CD14-positive monocyte (primary cell): Measurements from ENCODE around the gene KLHL21. TPM values are rescaled to one million over a fixed set of nuclear protein-coding genes. Genes with fewer than 3 reads are reported as not detected.
A peak's percentile ranks its signal among the peaks of the same experiment; 100 is the strongest.

Experiments
- DNase-seq, 3 donors: peaks; one replicate each; pipeline ENCODE4 v3.0.0-alpha.2; 2011 to 2022
- H2AFZ ChIP-seq: 2 replicates; pipeline ENCODE4 v1.6.0; 2012; ENCODE audit warnings: mild to moderate bottlenecking, low read depth, low read length, inconsistent platforms; ENCODE audit not compliant: insufficient read depth, poor library complexity, severe bottlenecking
- H3K27ac ChIP-seq, 2 donors: 1 replicate in 1 of 2; 2 replicates in 1 of 2; pipeline ENCODE4 v1.5.1; 2012 to 2013; ENCODE audit warnings: low read length in 2 of 2, control low read depth in 1 of 2, inconsistent platforms in 1 of 2, low read depth in 1 of 2, mild to moderate bottlenecking in 1 of 2
- H3K27me3 ChIP-seq, 2 donors: one replicate each; pipeline versions ENCODE4 v1.6.0 to v1.6.1; 2011 to 2013; ENCODE audit warnings: low read length in 2 of 2; ENCODE audit not compliant: control insufficient read depth in 2 of 2, insufficient read depth in 2 of 2
- H3K36me3 ChIP-seq, 2 donors: replicated peaks in 1 of 2; 1 replicate in 1 of 2; 2 replicates in 1 of 2; pipeline versions ENCODE4 v1.5.1 to v1.6.1; 2012 to 2013; ENCODE audit warnings: low read length in 2 of 2, control low read depth in 1 of 2, inconsistent platforms in 1 of 2, mild to moderate bottlenecking in 1 of 2; ENCODE audit not compliant: insufficient read depth in 2 of 2, control insufficient read depth in 1 of 2
- H3K4me1 ChIP-seq, 2 donors: 1 replicate in 1 of 2; 2 replicates in 1 of 2; pipeline versions ENCODE4 v1.5.1 to v1.6.1; 2012 to 2013; ENCODE audit warnings: low read length in 2 of 2, control low read depth in 1 of 2, inconsistent platforms in 1 of 2, mild to moderate bottlenecking in 1 of 2, moderate library complexity in 1 of 2; ENCODE audit not compliant: insufficient read depth in 2 of 2, control insufficient read depth in 1 of 2
- H3K4me2 ChIP-seq: replicated peaks from 2 replicates; pipeline ENCODE3; 2012; ENCODE audit warnings: low read length, moderate library complexity, mild to moderate bottlenecking; ENCODE audit not compliant: poor library complexity, severe bottlenecking; ENCODE audit errors: extremely low read depth
- H3K4me3 ChIP-seq, 3 experiments: fragments of 200-600 bp in 1 of 3; sonication (generic) in 1 of 3; replicated peaks in 1 of 3; 1 replicate in 2 of 3; 2 replicates in 1 of 3; pipeline ENCODE4 v1.5.1; 2011 to 2013; ENCODE audit warnings: low read length in 3 of 3, mild to moderate bottlenecking in 3 of 3, control low read depth in 2 of 3, low read depth in 2 of 3, inconsistent platforms in 1 of 3, moderate library complexity in 1 of 3
- H3K79me2 ChIP-seq: 2 replicates; pipeline ENCODE4 v1.6.0; 2012; ENCODE audit warnings: mild to moderate bottlenecking, control low read depth, inconsistent platforms, low read length, moderate library complexity; ENCODE audit not compliant: insufficient read depth
- H3K9ac ChIP-seq: 2 replicates; pipeline ENCODE4 v1.6.0; 2017; ENCODE audit warnings: low read length, mild to moderate bottlenecking; ENCODE audit not compliant: insufficient read depth, poor library complexity, severe bottlenecking
- H3K9me3 ChIP-seq, 2 donors: replicated peaks in 1 of 2; 1 replicate in 1 of 2; 2 replicates in 1 of 2; pipeline versions ENCODE4 v1.5.1 to v1.6.1; 2012 to 2013; ENCODE audit warnings: low read length in 2 of 2, control low read depth in 1 of 2; ENCODE audit not compliant: control insufficient read depth in 1 of 2, insufficient read depth in 1 of 2
- H4K20me1 ChIP-seq: 2 replicates; pipeline ENCODE4 v1.6.0; 2012; ENCODE audit warnings: mild to moderate bottlenecking, low read length, control low read depth, moderate library complexity; ENCODE audit not compliant: insufficient read depth
- H3K27ac Mint-ChIP-seq, 7 donors: one replicate each; pipeline ENCODE4 v1.8.0; 2020; ENCODE audit warnings: mild to moderate bottlenecking in 7 of 7, mixed read lengths in 7 of 7, moderate library complexity in 6 of 7, inconsistent platforms in 2 of 7
- H3K27me3 Mint-ChIP-seq, 3 donors: one replicate each; pipeline ENCODE4 v1.8.0; 2021 to 2022; ENCODE audit warnings: low read depth in 3 of 3, mild to moderate bottlenecking in 3 of 3, mixed read lengths in 3 of 3, moderate library complexity in 3 of 3, inconsistent platforms in 1 of 3
- H3K36me3 Mint-ChIP-seq, 2 donors: one replicate each; pipeline ENCODE4 v1.8.0; 2020; ENCODE audit warnings: mixed read lengths in 2 of 2, inconsistent platforms in 1 of 2, mild to moderate bottlenecking in 1 of 2
- H3K4me1 Mint-ChIP-seq: one replicate; pipeline ENCODE4 v1.8.0; 2020; ENCODE audit warnings: mild to moderate bottlenecking, mixed read lengths
- H3K4me3 Mint-ChIP-seq, 2 donors: one replicate each; pipeline ENCODE4 v1.8.0; 2020; ENCODE audit warnings: mild to moderate bottlenecking in 2 of 2, mixed read lengths in 2 of 2, moderate library complexity in 1 of 2
- H3K9me3 Mint-ChIP-seq, 7 donors: one replicate each; pipeline ENCODE4 v1.8.0; 2020 to 2022; ENCODE audit warnings: mixed read lengths in 7 of 7, mild to moderate bottlenecking in 6 of 7, moderate library complexity in 6 of 7, inconsistent platforms in 2 of 7
- WGBS: methylation state at CpG from one replicate; pipeline ENCODE4 v1.1.5; 2013; ENCODE audit warnings: missing lambda C conversion rate; ENCODE audit not compliant: insufficient coverage; 5-methylcytosine and 5-hydroxymethylcytosine counted together
- intact Hi-C, 2 donors: fragments of 100-400 bp; cut with micrococcal nuclease; formaldehyde crosslinking; loops; one replicate each; pipeline versions ENCODE4 v1.15.0 to v1.15.1; 2023
- polyA plus RNA-seq, 3 donors: library from polyadenylated mRNA; depleted of rRNA in 1 of 3; unstranded in 2 of 3; stranded (reverse) in 1 of 3; fragments of 300-500 nt in 2 of 3; fragments of >200 nt in 1 of 3; fragmentation: Illumina TruSeq in 2 of 3; gene quantifications; 1 replicate in 2 of 3; 2 replicates in 1 of 3; pipeline ENCODE4 v1.2.3, GENCODE V29; 2012 to 2021
- TF ChIP-seq, protein P1 (sequence below): fragments of 200-600 bp; IDR thresholded peaks from one replicate; pipeline ENCODE4 v1.8.0; 2022; ENCODE audit warnings: antibody characterized with exemption, mild to moderate bottlenecking

The KLHL21 gene
- polyA plus RNA-seq, 3 donors, result 5.9 to 31.0 (median 7.3) TPM

DNA sequence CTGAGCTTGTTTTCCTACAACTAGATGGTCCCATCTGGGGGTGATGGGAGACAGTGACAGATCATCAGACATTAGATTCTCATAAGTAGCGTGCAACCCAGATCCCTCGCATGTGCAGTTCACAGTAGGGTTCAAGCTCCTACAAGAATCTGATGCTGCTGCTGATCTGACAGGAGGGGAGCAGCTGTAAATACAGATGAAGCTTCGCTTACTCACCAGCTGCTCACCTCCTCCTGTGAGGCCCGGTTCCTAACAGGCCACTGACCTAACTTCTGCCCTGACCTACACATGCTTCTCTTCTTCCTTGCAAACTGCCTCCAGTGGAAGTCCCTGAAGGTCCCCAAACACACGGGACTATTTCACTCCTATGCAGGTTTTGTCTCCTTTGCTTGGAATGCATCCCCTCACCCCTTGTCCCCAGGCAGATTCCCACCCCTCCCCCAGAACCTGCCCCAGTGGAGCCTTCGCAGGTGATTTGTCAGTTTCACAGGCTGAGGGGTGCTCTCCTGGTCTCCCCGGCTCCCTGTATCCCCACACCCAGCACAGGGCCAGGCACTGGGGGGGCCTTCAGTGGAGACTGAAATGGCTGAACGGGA, 28.5 kb downstream of the KLHL21 start:
- no peak overlapping the region for H3K4me2 ChIP-seq
- Mint-ChIP-seq H3K27ac (peak overlapping the region in 2 of 7 donors; percentile 30 to 45), H3K9me3 (peaks cover 0 to 8% (median 4%) of the 10 kb centered on the region in 7 donors), H3K36me3 (no peaks in the 10 kb centered on the region), H3K4me3 (no peak overlapping the region), H3K27me3 (peaks cover 7 to 11% (median 9%) of the 10 kb centered on the region in 3 donors), H3K4me1 (peaks cover 3% of the 10 kb centered on the region)
- WGBS, result 95% methylated on average over 6 of the region's 8 CpGs
- DNase-seq, result no peak
- H3K9me3 ChIP-seq, result peaks cover 0 to 9% of the 10 kb centered on the region in 2 donors
- peaks cover under 1 to 1% of the 10 kb centered on the region in 2 donors for H3K4me1 ChIP-seq
- no peaks in the 10 kb centered on the region for H4K20me1 ChIP-seq
- no peak overlapping the region for H2AFZ ChIP-seq
- TF ChIP-seq, protein P1, sequence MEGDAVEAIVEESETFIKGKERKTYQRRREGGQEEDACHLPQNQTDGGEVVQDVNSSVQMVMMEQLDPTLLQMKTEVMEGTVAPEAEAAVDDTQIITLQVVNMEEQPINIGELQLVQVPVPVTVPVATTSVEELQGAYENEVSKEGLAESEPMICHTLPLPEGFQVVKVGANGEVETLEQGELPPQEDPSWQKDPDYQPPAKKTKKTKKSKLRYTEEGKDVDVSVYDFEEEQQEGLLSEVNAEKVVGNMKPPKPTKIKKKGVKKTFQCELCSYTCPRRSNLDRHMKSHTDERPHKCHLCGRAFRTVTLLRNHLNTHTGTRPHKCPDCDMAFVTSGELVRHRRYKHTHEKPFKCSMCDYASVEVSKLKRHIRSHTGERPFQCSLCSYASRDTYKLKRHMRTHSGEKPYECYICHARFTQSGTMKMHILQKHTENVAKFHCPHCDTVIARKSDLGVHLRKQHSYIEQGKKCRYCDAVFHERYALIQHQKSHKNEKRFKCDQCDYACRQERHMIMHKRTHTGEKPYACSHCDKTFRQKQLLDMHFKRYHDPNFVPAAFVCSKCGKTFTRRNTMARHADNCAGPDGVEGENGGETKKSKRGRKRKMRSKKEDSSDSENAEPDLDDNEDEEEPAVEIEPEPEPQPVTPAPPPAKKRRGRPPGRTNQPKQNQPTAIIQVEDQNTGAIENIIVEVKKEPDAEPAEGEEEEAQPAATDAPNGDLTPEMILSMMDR, result no peak
- no peak overlapping the region for H3K27ac ChIP-seq
- no peaks in the 10 kb centered on the region for H3K27me3 ChIP-seq
- no peak overlapping the region for H3K9ac ChIP-seq
- H3K36me3 ChIP-seq, result no peaks in the 10 kb centered on the region
- H3K4me3 ChIP-seq, result no peak overlapping the region
- no peaks in the 10 kb centered on the region for H3K79me2 ChIP-seq
- intact Hi-C loops, result no loop called here

DNA sequence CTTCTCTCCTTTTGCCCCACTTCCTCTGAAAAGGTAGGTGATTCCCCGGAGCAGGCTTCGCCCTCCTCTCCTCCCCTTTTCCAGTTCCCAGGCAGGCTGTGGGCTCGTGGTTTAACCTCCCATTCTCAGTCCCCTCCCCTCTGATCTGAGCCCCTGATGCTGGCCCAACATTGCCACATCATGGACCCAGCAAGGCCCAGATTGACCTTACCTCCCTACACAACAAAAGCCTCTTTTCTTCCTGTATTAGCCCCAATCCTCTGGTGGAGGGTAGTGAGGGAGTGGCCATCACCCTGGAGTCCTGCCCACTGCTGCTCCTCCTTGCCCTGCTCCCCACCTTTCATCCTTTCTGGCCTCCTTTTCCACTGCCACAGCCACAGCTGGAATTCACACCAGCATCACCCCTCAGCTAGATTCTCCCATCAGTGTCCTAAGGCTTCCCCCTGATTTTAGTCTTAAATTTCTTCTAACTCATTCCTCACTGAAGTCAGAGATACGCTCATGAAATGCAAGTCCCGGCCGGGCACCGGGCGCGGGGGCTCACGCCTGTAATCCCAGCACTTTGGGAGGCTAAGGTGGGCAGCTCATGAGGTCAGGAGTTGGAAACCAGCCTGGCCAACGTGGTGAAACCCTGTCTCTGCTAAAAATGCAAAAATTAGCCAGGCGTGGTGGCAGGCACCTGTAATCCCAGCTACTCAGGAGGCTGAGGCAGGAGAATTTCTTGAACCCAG, 29.9 kb downstream of the KLHL21 start:
- H2AFZ ChIP-seq, result no peak overlapping the region
- H3K4me3 ChIP-seq, result no peak overlapping the region
- no peak overlapping the region for H3K4me2 ChIP-seq
- no peaks in the 10 kb centered on the region for H3K36me3 ChIP-seq
- H3K36me3 Mint-ChIP-seq, result no peaks in the 10 kb centered on the region
- H3K9me3 ChIP-seq, result peaks cover 0 to 9% of the 10 kb centered on the region in 2 donors
- no peaks in the 10 kb centered on the region for H4K20me1 ChIP-seq
- no peaks in the 10 kb centered on the region for H3K4me1 ChIP-seq
- peaks cover 0 to 8% (median 4%) of the 10 kb centered on the region in 7 donors for H3K9me3 Mint-ChIP-seq
- H3K4me3 Mint-ChIP-seq, result peak overlapping the region in 1 of 2 donors; percentile 8
- H3K79me2 ChIP-seq, result no peaks in the 10 kb centered on the region
- no peak for DNase-seq
- no peak overlapping the region for H3K27ac ChIP-seq
- intact Hi-C loops, result no loop called here
- H3K4me1 Mint-ChIP-seq, result no peaks in the 10 kb centered on the region
- WGBS, result 59% methylated on average over 9 of the region's 12 CpGs
- H3K27me3 ChIP-seq, result no peaks in the 10 kb centered on the region
- no peak overlapping the region for H3K27ac Mint-ChIP-seq
- TF ChIP-seq, protein P1, result no peak
- H3K27me3 Mint-ChIP-seq, result peaks cover 7 to 11% (median 9%) of the 10 kb centered on the region in 3 donors
- no peak overlapping the region for H3K9ac ChIP-seq
